GM18511 (cell line): ENCODE data around the gene RASSF8.

Source experiments
- ATAC-seq: cut with Tn5 transposase; IDR thresholded peaks from one replicate; pipeline ENCODE4 v1.9.1; 2021; ENCODE audit warnings: mild to moderate bottlenecking, moderate library complexity; ENCODE audit not compliant: unreplicated experiment

RASSF8 gene

DNA sequence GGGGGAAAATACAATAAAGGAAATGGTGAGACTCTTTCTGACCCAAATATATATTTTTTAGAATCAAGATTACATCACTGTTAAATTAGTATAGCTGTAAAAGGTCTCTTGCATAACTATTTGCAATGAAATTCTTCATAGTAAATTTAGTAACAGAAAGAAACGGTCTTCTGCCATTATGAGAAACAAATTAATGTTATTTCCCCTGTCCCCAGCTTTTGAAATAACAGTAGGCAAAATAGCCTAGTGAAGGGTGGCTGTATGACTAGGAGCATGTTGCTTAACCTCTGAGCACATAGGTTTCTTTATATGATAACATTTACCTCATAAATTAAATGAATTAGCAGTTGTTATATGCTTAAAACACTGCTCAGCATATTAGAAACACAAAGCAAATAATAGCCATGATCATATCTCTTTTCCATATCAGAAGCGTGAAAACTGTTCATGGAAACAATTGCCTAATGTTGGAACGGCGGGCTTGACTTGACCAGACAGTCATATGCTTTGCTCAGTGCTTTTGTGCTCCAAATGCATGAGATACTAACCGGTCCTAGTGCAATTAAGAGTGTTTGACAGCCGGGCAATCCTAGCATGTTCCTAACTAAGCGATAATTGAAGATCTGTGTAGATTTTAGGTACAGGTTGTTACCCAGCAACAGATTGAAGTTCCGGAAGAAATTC lies 142.3 kb downstream of the RASSF8 start:
- ATAC-seq, result no peak

DNA sequence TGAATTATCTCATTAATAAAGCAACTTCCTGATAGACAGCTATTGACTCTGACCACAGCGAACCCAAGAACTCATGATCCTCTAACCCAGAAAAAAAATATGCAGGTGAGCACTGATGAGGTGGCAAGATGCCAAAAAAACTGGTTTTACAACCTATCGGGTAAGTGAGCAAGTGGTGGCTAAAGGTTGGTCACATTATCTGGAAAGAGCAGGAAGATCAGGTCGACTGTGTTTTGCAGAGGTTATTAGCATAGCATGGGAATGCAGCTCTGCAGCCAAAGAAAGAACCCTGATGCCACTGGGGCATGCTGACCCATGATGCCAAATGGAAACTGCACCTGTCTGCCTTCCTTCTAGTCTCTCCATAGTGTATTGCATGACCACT lies 142.9 kb downstream of the RASSF8 start:
- ATAC-seq, result no peak

DNA sequence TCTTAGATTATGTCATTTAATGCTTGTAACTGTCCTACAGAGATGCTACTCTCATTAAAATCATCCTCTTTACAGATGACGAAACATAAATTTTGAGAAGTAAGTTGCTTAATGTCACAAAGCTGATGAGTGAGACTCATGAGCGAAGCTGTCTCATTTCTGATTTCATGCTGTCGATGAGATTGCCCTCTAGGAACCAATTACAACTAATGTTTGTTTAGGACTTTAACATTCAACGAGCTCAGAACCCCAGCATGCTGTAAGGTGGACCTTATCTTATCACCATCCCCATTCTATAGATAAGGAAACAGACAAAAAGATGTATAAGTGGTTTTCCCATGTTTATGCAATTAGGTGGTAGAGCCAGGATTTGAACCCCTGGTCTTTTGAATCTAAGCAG lies 143.3 kb downstream of the RASSF8 start:
- no peak for ATAC-seq

GRCh38 chr12:26102953-26103352 lies 144.5 kb downstream of the RASSF8 start:
- no peak for ATAC-seq

GRCh38 chr12:26106347-26106746 lies 147.9 kb downstream of the RASSF8 start:
- ATAC-seq, result no peak

DNA sequence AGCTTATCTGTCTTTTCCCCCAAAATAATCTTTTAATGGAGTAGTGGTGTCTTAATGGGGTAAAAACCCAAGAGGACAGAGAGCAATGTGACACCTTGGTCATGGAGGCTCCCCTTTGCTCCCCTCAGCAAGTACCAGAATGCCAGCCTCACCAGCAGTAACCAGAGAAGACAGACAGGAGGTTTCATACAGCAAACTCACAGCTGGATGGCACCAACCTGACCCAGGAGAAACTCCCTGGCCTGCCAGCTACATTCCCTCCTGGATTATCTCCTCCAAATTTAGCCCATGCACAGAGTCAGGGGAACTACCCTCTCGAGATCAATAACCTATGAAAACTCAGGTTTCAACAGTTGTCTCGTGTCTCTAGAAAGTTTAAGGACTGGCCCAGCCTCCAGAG lies 150.4 kb downstream of the RASSF8 start:
- ATAC-seq, result no peak

DNA sequence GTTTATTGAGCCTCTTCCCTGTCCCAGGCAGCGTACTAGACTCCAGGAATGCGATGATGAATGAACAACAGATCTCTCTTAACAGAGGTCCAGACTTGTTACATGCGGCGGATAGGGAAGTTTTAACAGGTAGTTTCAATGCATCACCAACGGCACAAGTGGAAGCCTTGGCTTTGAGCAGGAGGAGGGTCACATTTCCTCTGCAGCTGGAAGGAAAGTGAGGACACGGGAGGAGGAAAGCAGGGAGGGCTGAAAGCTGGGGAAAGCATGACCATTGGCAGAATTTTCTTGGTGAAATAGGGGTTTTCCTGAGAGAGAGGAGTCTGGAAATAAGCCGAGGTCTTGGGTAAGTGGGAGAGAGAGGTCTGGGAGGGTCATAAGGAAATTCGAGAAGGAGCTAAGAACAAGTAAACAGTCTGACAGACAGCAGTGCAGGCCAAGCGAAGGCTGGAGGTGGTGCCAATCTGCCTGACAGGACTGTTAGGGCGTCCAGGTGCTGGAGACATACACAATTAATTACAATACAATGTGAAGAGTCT lies 150.9 kb downstream of the RASSF8 start:
- no peak for ATAC-seq

DNA sequence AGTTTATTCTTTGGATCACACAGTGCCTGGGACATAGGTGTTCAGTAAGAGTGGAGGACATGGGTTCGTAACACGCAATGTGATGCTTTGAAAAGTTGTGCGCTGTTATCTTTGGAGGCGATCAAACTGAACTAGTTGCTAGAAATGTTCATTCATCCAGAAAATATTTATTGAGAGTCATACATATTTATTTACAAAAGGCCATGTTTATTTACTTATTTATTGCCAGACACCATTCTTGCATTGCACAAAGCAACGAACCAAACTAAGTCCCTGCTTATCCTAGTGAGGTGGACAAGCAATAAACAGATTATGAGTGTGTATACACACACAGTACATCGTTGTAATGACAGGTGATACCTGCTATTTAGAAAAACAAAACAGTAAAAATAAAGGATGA lies 153.8 kb downstream of the RASSF8 start:
- ATAC-seq, result no peak

- no peak for ATAC-seq
Measured at GRCh38 chr12:26112703-26113147, 154.2 kb downstream of the RASSF8 start.

DNA sequence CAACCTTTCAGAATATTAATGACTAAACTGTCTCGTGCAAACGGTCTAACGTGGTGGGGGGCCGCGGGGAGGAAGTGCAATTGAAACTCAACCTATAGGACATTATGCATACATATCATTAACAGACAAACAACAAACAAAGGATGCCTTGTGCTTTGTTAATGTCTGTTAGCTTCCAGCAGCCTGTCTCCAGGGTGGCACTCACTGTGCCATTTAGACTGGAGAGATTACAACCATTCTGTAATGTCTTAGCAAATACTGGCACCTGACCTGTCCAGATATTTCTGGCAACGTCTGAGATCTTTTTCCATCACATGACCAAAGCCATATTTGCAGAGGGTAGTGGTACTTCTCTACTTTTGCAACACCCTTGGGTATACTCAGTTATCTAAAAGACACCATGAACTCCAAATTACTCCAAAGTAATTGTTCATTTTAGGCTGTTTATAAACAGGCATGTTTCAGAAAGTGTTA lies 154.7 kb downstream of the RASSF8 start:
- ATAC-seq, result no peak

DNA sequence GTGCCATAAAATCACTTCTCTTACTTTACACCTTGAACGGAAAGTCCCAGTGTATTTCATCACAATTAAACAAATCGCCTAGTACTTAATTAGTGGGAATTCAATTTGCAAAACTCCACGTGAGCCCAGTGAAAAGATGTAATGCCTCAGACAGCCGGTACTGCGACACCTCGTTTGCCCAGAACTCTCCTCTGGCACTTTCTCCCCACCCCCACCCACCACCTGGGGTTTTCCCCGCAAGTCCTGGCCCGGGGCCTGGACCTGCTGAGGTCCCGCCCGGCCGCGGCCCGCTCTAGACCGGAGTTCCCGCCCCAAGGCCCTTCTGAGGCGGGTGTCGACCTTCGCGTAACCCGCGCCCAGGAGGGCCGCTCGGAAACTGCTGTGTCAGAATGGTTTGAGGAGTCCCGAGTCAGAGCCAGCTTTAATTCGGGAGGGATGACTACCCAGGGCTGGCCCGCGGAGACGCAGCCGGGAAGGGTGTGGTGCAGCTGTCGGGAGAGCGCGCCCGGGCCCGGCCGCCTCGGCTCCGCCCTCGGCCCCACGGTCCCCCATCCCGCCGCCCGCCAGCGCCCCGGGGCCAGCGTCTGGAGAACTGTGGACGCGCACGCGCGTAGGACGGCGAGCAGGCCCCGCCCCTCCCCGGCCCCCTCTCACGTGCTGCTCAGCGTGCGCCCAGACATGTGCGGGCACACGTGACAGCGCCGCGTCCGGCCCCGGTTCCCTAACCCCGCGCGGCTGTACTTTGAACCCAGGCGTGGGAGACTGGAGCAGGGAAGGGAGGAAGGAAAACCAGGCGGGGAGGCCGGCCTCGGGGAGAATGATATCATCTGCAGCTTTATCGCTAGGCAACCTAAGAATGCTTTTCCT lies 155.6 kb downstream of the RASSF8 start:
- peak; percentile 73 for ATAC-seq

DNA sequence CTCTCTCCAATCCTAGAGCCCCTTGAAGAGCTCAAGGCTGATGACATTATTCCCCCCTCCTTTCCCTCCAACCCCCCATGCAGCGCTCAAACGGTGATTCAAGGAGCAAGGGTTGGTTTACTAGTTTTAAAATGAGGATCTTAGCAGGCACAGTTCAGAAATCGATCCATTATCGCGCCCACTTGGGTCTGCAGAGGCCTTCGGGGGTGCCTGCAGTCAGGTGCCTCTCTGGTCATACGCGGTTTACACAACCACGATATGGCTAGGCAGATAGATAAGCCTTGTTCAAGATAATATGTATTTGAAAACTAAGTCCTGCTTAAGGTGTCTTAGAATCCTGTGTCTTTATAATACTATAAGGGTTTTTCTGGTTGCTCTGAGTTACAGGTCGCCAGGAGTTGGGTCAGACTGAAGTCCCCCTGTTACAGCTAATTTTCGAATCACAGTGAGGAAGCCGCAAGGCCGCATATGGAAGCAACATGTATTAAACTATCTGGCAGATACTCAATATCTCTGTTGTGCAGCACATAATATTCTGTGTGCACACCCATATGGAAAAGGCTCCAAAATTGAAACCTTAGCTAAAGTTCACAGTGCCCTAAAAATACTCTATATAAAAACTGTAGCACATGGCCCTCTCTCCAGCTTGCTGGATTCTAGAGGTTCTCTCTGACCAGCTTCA lies 156.4 kb downstream of the RASSF8 start:
- ATAC-seq, result no peak

DNA sequence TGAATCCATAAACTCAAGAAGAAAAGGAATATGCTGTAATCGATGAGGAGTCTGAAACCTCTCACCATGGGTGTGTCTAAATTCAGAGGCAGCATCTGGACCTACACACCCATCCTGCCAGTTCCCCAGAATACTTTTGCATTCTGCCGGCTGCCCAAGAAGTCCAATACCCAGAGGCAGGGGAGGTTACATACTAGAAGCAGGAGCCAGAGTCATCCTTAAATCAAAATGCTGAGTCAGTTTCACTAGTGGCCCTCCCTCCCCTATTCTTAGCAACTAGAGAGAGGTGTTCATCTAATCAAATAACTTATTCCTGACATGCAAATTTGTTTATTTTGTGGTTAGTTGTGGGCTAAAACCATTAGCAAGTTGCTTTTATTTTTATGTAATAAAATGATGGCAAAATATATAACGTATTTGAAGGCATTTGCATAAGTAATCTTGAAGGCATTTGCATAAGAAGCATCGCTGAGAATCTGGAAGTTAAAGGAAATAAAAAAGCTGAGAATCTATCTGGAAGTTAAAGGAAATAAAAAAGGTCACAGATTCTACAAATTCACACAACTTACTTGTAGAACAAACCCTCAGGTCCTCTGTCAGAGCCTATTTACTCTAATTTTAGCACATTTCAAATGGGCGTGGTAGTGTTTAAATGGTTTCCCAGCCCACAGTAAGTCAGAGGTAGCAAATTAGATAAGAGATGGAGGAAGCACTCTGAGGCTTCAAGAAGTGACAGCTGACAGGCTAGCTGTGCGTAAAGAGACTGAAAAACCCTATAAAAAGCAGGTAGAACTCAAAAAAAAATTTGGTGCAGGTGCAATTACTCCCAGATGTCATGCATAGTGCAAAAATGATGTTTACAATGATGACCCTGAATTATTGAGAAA lies 158.6 kb downstream of the RASSF8 start:
- ATAC-seq, result no peak

DNA sequence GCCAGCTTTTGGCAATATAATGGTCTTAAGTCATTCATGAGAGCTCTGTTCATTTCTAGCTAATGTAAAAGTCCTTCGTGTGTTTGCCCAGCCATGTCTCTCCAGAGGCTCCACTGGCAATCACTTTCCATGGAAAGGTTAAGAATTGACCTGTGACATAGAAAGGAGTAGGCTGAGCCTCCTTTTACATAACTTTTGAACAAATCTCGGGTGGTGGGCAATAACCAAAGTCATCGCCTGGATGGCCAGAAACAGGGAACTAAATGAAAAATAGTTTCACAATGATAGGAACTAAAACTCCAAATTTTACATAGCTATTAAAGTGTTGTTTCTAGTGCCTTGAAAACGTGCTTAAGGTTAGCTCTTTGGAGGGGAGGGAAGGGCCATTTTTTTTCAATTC lies 159.8 kb downstream of the RASSF8 start:
- no peak for ATAC-seq

DNA sequence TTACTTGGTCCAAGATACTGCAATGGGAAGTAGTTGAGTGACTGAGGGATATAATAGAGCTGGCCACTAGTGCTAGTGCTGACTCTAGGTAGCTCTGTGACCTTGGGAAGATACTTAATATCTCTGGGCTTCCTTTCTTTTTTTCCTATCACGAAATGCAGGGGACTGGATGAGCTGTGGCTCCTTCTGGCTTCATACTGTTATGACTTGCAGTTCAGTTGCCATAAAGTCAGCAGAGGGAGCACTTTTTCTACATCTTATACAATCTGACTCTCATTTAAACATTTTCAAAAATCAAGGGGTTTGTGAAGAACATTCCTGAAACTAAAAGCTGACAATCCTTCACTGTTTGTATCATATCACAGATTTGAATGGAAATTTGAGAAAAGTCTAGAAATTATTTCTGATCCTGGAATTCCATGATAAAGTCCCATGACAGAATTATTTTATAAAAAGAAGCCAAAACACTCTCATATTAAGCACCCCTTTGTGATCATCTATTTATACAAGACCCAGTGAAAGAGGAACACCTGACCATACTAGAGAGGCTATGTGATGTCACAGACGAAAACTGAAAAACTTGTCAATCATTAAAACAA lies 161.0 kb downstream of the RASSF8 start:
- no peak for ATAC-seq

DNA sequence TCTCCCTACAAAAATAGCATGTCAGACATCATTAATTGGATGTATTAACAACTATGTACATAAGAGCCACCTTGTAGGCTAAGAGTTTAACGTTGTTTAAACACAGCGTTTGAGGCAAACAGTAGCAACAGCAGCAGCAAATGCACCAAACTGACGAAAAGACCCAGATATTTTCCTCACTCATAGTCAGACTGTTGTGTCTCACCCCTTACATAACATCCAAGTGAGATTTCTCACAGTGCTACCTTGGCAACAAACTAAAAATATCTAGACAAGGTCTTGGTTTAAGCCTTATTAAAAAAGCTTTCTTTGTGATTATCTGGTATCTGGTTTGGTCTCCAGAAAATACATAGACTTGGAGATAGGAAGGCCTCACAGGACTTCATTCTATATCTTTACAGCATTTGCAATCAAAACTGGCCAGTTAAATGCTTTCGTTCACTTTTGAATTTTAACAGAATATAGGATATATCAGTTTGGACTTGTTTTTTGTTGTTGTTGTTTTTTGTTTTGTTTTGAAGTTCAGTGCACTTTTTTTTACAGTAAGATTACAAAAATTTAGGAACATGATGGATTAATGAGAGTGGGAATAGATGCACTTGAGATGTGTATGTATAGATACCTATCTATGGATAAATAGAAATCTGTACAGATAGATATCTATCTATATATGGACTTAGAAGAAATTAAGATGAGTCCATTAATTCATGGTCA lies 162.2 kb downstream of the RASSF8 start:
- ATAC-seq, result no peak

DNA sequence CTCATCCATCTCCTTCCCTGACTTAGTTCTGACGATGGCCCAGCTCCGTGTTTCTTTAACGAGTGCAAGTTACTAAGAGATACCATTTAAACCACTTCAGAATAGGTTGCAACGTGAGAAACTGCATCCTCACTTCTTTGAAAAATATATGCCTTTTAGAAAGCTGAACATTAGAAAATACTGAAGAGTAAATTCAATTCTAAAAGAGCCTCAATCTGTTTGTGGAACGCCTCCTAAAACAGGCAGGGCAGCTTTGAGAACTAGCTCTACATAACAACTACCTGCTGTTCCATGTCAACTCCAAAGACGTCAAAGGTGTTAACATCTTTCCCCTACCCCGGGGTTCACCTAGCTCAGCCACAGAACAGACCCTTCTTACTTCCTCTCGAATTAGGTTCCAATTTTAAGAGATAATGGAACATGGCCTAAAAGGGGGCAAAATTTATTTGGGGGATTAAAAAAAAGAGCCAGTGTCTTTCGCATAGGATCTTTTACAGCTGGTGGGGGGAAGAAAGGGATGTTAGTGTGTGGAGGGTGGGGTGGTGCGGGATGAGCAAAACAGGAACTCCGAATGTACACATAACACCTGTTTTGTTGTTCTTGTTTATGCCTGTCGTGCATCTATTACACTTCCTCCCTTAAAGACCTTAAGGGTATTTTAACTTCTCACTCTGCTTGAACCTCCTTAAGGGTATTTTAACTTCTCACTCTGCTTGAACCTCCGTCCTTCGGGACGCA lies 163.0 kb downstream of the RASSF8 start:
- no peak for ATAC-seq

DNA sequence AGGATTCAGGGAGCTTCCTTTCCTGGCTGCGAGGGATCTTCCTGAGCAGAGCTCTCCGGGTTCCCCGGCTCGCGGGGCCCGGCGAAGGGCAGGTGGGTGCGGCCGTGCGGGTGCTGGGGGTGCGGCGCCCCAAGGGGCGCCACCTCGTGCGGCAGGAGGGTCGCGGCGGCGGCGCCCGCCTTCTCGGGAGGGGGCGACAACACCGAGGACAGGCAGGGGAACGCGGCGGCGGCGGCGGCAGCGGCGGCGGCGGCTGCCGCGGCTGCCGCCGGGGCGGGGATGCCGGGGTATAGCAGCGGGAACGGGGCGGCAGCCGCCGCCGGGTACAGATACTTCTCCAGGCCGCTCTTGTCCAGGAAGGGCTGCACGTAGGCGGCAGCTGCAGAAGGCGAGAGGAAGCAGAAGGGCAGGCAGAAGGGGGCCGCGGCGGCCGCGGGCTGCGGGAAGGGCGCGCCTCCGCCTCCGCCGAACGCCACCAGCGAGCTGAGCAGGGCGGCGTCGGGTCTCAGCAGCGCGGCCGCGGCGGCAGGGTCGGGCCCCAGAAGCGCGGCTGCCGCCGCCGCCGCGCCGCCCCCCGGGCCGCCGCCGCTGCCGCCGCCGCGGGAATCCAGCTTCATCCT lies 163.7 kb downstream of the RASSF8 start:
- peak; percentile 20 for ATAC-seq
